Femur (tissue), 1 donor: ENCODE data around the gene HES6.
"Not testable (repeated sequence)": the region's sequence is repeated elsewhere in the genome, so short reads cannot be mapped to it uniquely, and the experiment has no call there.

Source experiments
- DNase-seq: peaks from one replicate; pipeline ENCODE4 v3.0.0-alpha.2; 2017

HES6 gene, protein sequence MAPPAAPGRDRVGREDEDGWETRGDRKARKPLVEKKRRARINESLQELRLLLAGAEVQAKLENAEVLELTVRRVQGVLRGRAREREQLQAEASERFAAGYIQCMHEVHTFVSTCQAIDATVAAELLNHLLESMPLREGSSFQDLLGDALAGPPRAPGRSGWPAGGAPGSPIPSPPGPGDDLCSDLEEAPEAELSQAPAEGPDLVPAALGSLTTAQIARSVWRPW

GRCh38 chr2:238239863-238240756 lies at the start of gene HES6:
HES6 (minus strand) TSS chr2:238240038; CDS start chr2:238239905, 133 bp downstream.
- peak; percentile 93 for DNase-seq

DNA sequence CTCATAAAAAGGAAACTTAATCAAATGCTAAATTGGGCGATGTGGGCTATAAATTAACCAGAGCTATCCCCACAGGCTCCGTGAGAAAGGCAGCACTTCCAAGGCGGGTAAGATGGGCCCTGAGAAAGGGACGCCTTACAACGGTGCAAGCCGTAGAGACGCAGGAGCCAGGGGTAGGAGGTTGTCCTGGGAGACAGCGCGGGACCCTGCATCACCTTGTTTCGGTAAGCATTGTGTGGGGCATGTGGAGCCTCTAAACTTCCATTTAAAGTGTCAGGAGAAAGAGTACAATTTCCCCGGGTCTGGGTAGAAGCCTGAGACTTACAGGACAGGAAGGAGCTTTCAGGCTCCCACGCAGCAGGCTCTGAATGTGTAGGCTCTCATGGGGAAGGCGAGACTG lies 49.7 kb upstream of the HES6 start:
- DNase-seq = no peak

DNA sequence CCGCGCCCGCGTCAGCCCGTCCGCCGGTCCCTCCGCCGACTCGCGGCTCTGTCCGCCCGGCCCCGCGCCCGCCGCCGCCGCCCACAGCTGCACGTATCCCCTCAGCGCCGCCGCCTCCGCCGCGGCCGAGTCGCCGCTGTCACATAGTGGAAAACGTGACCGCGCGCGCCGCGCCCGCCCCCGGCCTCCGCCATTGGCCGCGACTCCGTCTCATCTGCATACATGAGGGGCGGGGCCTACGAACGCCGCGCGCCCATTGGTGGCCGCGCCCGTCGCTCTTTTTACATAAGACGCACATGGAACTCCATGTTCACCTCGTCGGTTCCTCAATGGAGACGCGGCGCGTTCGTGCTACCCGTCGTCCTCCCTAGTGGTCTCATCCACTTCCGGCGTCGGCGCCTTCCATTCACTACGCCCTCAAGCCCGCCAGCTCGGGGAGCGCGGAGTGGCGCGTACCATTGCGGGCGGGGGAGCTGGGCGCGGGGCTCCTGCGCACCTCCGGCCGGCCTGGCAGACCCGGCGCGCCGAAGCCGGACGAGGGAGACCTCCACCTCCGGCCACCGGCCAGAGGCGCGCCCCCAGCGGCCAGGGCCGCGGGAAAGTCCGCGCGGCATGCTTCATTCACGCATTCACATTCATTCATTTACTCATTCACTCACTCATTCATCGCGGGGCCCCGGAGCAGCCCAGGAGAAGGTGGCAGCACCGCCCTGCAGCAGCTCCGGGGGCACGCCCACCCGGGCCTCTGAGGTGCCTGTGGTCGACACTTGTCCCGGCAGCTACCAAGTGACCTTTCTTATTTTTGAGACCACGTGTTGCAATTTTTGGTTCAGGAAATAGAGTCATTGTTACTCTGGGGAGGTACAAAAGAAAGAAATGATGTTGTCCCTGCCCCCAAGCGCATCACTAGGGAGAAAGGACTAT lies 49.1 kb upstream of the HES6 start:
- peak; percentile 99 for DNase-seq

DNA sequence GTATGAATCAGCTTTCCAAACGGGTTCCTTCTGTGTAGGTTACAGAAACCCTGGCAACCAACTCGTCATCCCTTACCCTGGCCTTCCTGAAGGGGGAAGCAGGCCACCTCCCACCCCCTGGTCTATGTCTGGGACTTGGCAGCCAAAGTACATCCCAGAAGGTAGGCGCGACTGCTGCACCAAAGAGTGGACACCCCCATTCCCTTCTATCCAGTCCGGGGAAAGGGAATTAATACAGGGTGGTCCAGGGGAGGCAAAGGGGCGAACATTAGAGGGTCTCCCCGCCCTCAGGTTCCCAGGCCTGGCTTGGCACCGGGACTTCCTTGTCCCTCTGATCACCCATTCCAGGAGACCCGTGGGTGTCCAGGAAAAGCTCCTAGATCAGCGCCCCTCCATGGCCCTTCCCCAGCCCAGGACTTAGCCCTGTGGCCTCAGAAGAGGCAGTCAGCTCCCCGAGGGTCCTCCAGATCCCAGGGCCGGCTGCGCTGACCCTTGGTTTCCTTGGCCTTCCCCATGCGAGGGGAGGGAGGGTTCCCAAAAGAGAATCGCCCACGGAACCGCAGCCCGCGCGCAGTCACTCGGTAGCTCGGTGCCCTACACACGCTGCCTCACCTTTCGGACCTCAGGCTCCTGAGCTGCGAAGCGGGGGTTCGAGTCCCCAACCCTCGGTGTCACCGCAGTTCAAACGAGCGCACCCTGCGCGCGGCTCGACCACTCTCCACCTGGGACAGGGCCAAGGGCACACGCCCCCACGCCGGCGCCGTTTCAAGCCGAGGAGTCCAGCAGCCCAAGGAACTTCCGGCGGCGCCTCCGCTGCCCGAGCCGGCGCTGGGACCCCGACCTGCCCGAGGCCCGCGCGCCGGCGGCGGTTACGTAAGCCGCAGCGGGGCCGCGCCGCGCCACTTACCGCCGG lies 48.2 kb upstream of the HES6 start, which contains the start of gene PER2:
PER2 (minus strand) TSS at position 874 of the 913 bp plus-strand sequence. CDS start 10,674 bp downstream, outside the sequence.
- peak; percentile 83 for DNase-seq

- no peak for DNase-seq
These were observed 47.3 kb upstream of the HES6 start for GRCh38 chr2:238286987-238287736.

GRCh38 chr2:238286551-238286950 lies 46.7 kb upstream of the HES6 start:
- peak; percentile 73 for DNase-seq

- DNase-seq = no peak
These were observed 46.3 kb upstream of the HES6 start for GRCh38 chr2:238286095-238286494.

GRCh38 chr2:238285653-238286082 lies 45.8 kb upstream of the HES6 start:
- DNase-seq = peak; percentile 92

- DNase-seq = no peak
These were observed 45.1 kb upstream of the HES6 start for GRCh38 chr2:238284802-238285515.

GRCh38 chr2:238282861-238283738 lies 43.3 kb upstream of the HES6 start:
- no peak for DNase-seq

GRCh38 chr2:238281826-238282480 lies 42.1 kb upstream of the HES6 start:
- no peak for DNase-seq

DNA sequence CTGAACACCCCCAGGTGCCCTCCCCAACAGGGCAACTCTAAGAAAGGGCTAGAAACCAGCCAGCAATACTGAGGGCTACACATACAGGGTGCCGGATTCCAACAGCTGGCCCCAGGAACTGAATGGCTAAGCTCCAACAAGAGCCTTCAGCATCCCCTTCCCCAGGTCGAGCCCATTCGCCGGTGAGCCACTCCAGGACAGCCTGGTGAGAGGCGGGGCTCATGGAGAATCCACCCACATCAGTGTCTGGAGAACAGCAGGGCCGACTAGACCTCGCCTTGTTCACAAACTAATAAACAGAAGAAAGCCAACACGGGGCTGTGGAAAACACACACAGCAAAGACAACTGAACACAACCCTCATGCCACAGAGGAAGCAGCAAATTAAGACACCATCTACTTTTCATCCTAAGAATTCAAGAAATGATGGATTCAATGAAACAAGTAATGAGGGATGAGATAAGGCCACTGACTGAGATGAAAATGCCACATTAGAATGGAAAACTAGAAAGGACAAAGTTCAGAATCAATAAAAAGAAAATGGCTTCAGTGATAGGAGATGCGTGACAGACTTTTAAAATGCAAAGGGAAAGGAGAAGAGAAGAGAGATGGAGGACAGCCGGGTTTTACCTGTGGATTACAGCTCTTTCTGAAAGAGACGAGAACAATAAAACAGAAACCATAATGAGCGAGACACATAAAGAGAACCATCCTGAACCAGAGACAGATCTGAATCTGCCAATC lies 40.4 kb upstream of the HES6 start:
- no peak for DNase-seq

DNA sequence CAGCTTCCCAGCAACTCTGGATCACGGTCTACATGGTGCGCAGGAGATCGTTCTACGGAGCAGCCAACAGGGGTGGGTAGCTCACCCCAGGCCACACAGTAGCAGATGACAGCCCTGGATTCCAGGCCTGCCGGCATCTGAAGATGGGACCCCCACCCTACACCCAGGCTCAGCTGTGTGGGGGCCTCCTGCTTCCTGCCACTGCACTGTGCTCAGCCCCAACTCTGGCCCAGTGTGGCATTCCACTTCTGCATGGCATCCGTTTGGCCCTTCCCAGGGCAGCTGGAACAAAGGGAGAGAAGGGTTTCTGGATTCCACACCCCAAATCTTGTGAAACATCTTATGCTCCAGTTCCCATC lies 39.5 kb upstream of the HES6 start:
- DNase-seq = no peak

- no peak for DNase-seq
These were observed 38.9 kb upstream of the HES6 start for GRCh38 chr2:238278626-238279323.

DNA sequence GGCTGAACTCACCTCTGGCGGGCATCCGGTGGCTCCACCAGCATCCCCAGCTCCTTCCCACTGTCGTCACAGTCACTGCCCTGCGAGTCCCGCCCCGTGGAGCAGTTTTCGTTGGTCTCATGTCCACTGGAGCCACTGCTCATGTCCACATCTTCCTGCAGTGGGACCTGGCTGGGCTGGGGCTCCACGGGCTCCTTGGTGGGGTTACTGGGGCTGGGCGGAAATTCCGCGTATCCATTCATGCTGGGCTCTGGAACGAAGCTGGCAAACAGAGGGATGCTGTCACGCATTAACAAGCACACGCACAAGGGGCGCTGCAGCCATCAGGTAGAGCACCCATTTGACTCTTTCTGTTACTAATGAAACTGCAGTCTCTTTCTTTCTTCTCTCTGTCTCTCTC lies 37.9 kb upstream of the HES6 start:
- DNase-seq = no peak

DNA sequence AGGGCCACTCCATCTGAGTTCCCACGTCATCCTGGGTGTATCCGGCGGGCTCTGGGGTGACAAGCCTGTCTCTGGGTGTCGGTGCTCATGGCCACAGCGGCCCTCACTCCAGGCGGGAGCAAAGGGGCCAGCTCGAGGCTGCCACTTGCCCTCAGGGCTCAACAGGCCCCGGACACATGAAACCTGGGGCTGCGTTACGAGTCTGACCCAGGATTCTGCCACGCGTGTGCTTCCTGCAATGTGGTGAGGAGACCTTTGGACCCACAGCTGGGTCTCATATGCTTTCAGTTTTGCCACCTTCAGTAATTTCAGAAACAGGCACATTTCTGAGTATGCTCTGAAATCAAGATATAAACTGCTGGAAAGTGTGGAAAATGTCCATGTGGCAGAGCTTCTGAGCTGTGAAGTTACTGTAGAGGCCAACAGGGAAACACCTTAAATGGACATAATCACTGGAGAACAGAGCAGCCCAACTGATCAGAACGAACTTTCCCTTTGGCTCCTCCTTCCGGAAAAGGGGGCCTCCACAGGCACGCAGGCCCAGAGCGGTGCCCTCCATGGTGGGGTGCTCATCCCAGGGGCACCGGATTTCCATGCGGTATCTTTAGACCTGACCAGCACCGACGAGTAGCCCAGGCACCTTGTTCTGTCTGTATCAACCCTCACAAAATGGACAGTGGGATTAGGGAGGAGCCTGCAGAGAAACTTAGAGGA lies 34.5 kb upstream of the HES6 start:
- DNase-seq = no peak

DNA sequence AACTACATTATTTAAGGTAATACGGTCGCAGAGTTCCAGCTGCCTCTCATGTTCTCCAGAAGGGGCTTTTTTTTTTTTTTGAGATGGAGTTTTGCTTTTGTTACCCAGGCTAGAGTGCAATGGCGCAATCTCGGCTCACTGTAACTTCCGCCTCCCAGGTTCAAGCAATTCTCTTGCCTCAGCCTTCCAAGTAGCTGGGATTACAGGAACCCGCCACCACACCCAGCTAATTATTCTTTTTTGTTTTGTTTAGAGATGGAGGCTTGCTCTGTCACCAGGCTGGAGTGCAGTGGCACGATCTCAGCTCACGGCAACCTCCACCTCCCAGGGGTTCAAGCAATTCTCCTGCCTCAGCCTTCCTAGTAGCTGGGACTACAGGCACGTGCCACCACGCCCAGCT lies 33.6 kb upstream of the HES6 start:
- DNase-seq = not testable (repeated sequence)
